ENCODE measurements around the gene STARD10.

Gene STARD10

DNA sequence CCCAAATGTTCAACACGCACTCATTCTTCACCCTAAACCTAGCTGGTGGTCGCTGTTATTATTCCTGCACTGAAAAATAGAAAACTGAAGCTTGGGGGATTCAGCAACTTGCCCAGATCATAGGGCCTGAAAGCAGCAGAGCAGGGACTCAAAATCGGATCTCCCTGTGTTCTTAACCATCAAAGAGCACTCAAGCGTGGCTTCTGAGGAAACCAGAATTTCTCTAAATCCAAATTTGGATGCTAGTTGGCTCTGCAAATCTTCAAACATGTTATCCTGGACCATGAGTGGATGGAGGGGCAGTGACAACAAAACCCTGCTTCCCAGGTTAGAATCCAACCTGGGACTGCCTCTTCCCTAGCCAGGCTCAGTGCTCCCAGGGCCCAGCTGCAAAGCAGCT lies 30.0 kb downstream of the STARD10 start:
- DNase-seq (ENCODE audit: low read depth) = no peak

DNA sequence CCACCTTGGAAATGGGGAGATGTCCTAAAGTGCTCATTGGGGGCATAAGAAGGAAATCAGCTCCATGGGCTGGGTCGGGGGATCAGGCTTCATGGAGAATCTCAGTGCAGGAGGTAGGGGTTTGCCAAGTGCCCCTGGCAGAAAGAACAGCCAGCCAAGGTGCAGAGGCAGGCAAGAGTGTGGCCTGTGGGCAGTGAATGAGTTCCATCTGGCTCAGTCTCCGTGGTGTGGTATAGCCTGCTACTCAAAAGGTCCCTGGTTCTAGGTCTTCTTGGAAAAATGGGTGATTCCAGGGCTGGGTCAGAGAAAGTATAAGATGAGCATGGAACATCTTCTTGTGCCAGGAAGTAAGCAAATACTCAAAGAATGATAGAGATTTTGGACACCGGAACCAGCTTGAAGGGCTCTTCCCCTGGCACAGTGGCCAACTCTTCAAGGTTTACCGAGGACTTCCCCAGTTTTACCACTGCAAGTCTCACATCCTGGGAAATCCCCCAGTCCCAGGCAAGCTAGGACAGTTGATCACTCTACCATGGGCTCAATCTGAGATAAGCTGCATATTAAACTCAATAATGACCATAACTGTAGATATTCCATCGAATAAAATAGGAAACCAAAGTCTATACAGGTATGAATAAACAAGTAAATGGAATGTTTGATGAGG lies 31.1 kb downstream of the STARD10 start:
- no peak for DNase-seq (ENCODE audit: low read depth)

GRCh38 chr11:72760539-72761405 lies 33.1 kb downstream of the STARD10 start:
- no peak for DNase-seq (ENCODE audit: low read depth)

GRCh38 chr11:72759468-72759985 lies 34.3 kb downstream of the STARD10 start:
- DNase-seq (ENCODE audit: low read depth) = no peak

- DNase-seq (ENCODE audit: low read depth) = no peak
These were observed 35.0 kb downstream of the STARD10 start for GRCh38 chr11:72758690-72759389.

GRCh38 chr11:72758304-72758689 lies 35.5 kb downstream of the STARD10 start:
- DNase-seq (ENCODE audit: low read depth) = no peak

- no peak for DNase-seq (ENCODE audit: low read depth)
These were observed 38.0 kb downstream of the STARD10 start for GRCh38 chr11:72755713-72756285.

GRCh38 chr11:72754544-72755155 lies 39.2 kb downstream of the STARD10 start:
- no peak for DNase-seq (ENCODE audit: low read depth)

DNA sequence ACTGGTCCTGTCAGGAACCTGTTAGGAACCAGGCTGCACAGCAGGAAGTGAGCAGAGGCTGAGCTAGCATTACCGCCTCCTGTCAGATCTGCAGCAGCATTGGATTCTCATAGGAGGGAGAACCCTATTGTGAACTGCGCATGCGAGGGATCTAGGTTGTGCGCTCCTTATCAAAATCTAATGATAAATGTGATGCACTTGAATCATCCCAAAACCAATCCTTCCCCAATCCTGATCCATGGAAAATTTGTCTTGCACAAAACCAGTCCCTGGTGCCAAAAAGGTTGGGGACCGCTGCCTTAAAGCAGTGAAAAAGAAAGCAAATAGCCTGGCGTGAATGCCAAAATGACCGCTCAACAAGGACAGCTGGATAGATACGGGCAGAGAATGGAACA lies 39.7 kb downstream of the STARD10 start:
- DNase-seq (ENCODE audit: low read depth) = no peak

DNA sequence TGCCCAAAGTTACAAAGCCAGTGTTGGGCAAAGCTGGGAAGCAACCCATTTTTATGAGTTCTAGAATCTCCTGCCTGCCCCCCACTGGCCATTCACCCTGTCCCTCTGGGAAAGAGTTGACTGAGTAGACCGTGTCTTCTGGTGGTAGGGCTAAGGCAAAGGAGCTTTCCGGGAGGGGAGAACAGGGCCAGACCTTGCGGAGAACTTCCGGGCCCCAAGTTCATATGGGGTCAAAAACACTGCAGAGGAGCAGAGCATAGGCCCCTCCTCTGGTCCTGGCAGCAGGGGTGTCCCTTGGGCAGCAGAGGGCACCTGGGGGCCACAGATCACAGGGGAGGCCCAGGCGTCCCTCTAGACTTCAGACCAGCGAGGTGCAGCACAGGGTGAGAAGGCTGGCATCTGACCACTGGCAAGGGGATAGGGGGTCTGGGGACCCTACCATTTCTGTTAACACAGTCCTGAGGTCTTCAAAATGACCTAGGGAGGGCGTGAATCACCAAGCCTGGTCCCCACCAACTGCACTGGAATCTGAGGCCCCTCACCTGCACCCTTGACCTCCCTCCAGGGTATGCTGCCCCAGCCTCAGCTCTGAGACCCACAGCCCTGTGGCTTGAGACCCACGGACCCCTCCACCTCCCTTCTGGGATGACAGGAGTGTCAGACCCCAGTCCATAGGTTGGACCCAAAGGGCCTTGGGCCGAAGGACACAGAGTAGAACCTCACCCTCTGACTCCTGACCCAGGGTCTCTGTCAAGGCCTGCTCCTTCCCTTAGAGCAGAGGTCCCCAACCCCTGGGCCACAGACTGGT lies 40.3 kb downstream of the STARD10 start:
- DNase-seq (ENCODE audit: low read depth) = no peak

DNA sequence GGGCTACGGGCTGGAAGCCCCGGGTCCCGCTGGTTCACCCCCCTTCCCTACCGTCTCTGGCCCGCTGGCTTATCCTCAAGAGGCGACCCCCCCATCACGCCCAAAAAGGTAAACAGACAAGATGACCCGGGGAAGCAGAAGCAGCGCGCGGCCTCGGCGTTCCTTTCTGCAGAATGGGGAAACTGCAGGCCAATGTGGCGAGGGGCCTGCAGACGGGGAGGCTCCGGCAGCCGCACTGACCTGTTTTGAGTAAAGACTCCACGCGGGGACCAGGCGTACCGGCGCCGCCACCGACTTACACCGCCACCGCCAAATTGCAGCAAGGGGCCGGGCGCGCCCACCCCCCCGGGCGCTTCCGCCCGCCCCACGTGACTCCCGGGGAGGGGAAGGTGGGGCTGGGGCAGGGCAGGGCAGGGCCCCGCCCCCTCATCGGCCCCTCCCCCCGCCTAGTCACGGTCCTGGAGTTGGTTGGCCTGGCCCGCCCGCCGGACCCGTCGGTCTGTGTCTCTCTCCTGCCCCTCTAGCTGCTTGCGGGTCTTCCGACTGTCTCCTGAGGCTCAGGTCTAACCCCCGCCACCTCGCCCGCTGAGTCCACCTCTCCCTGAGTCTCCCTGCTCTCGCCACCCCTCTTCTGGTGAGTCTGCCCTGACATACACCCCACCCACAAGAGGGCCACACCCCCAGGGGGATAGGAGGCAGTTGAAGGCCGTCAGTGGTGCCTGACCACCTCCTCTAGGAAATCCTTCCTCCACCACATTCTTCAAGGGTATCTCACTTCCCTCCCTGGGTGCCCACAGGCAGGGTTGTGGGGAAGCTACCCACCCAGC lies 41.5 kb downstream of the STARD10 start, which contains the start of gene ARAP1:
Gene ARAP1, minus strand, starts transcription at position 321 of the 827 bp plus-strand sequence. CDS start 25,280 bp downstream, outside the sequence.
- peak; percentile 66 for DNase-seq (ENCODE audit: low read depth)

DNA sequence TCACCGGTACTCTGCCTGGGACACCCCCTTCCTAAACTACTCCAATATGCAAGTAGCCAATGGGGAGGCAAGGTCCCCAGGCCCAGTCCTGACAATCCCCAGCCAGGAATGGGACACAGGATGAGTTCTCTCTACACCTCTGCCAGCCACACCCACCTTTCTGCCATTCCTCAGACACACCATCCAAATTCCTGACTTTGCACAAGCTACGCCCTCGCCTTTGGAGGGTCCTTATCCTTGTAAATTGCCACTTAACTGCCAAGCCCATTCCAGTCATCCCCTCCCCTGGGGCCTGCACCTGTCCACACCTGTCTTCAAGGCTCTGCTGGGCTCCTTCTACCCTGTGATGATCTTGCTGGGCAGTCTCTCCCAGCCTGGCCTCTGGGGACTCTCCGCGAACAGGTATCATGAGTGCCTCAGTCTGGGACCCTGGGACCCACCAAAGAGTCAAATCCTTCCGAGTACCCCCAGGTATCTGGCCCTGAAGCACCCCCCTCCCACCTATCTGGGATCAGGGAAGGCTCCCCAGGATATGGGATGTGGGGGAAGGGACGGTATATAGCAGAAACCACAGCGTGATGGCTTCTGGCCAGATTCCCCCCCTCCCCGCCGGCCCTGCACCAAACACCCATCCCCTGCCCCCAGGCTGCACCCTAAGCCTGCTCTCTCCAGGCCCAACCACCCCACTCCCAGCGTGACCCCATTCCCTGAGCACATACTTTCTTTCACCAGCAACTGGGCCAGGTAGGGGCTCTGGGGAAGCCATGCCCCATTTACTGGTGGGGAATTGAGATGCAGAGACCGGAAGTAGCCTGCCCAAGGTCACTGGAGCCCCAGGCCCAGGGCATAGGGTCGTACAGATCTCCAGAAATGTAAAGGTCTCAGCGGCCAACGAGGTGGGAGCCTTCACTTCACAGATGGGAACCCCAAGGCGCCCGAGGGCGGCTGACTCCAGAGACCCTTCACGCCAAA lies 42.4 kb downstream of the STARD10 start:
- DNase-seq (ENCODE audit: low read depth) = no peak

GRCh38 chr11:72750556-72751115 lies 43.2 kb downstream of the STARD10 start:
- no peak for DNase-seq (ENCODE audit: low read depth)

DNA sequence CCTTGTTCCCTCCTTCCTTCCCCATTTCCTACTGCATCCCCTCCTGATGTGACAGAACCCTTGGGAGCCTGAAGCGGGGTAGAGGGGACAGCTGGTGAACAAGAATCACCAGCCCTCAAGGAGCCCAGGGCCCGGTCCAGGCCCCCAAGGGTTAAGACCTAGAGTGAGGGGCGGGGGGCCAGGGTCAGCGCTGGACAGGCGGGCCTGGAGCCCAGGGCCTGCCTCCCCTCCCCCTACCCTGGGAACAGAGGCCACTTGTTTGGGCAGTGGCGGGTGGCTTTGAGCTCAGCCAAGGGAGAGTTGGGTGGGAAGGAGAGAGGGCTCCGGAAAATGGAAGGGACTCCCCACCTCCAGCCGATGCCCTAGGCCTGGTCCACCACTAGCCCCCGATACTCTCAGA lies 43.8 kb downstream of the STARD10 start:
- no peak for DNase-seq (ENCODE audit: low read depth)

GRCh38 chr11:72747289-72747855 lies 46.5 kb downstream of the STARD10 start:
- DNase-seq (ENCODE audit: low read depth) = no peak

DNA sequence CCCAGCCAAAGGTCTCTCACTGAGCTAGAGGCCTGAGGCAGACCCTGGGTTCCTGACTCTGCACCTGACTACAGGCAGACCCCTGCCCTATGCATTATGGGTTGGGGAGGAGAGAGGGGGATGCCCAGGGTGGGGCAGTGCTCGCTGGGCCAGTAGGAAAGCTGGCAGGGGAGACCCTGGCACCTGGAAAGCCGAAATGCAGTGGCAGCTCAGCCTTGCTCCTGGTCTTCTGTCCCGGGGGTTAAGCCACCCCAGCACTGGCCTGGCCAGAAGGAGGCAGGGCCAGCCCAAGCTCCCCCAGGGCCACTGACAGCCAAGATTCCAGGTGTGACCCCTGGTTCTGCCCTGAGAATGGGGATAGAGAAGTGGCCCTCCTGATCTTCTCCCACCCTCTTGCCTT lies 47.0 kb downstream of the STARD10 start:
- no peak for DNase-seq (ENCODE audit: low read depth)

DNA sequence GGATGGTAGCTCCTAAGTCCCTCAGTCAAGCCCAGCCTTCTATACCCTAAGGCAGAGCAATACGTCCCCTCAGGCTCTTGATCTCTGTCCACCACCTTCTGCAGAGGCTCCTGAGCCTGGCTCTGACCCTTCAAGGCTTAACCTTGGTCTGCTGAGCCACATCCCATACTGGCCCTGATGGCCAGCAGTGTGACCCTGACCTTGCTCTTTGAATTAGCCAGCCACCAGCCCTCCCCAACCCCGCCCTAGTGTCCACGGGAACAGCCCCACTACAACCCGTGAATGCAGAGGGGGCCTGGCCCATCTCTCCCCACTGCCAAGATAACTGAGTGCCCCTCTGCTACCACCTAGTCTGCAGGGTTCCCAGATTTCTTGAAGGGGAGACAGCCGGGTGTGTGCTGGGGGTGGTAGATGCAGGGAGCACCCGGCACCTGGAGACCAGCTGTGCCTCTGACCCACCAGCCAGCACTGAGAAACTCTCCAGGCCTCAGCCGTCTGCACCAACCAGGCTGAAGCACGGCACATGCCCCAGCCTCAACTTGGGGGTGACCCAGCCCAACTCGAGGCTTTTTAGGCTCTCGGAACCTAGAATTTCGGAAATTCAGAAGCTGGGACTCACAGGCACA lies 47.8 kb downstream of the STARD10 start:
- DNase-seq (ENCODE audit: low read depth) = no peak

DNA sequence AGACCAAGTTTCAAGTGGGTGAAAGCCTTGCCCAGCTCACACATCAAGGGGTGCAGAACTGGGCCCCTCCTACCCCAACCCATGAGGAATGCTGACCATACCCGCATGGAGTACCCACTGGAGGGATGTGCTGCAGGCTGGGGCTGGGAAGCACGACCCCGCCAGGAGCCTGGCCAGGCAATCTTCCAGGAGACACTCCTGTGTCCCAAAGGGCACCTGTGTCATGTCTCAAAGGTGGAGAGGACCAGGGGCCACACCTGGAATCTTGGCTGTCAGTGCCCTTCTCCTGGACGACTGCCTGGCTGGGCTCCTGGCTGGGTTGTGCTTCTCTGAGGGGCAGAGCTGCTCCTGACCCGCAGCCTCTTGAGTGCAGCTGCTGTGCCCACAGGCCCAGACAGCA lies 48.3 kb downstream of the STARD10 start:
- DNase-seq (ENCODE audit: low read depth) = no peak

Data from stimulated activated CD8-positive, alpha-beta memory T cell treated with anti-CD3 and anti-CD28 coated beads, Interleukin-4, amount 100 ng/mL, for 24 hours (primary cell).